Psoas muscle (tissue), 8 donors: ENCODE data around the gene DYNLT1. TPM values are rescaled to one million over a fixed set of nuclear protein-coding genes. Genes with fewer than 3 reads are reported as not detected.

ENCODE experiments used
- ATAC-seq, 4 donors: fragments of 200-7000 bp; cut with Tn5 transposase; one replicate each; pipeline ENCODE4 v1.9.1; 2020; ENCODE audit warnings: moderate library complexity in 3 of 4, mild to moderate bottlenecking in 2 of 4
- DNase-seq, 2 donors: peaks; one replicate each; pipeline ENCODE4 v3.0.0-alpha.2; 2020
- H3K27ac ChIP-seq: fragments of 200-600 bp; one replicate; pipeline ENCODE4 v1.8.0; 2022
- H3K27me3 ChIP-seq, 3 donors: fragments of 200-600 bp in 1 of 3; one replicate each; pipeline versions ENCODE4 v1.6.1 to v1.8.0; 2013 to 2022; ENCODE audit warnings: low read length in 2 of 3, mild to moderate bottlenecking in 2 of 3, moderate library complexity in 1 of 3; ENCODE audit not compliant: insufficient read depth in 3 of 3
- H3K36me3 ChIP-seq, 2 donors: fragments of 200-600 bp in 1 of 2; one replicate each; pipeline versions ENCODE4 v1.6.1 to v1.8.0; 2013 to 2022; ENCODE audit warnings: low read depth in 1 of 2, mild to moderate bottlenecking in 1 of 2, moderate library complexity in 1 of 2; ENCODE audit not compliant: insufficient read depth in 1 of 2
- H3K4me1 ChIP-seq: fragments of 200-600 bp; one replicate; pipeline ENCODE4 v1.8.0; 2022
- H3K4me3 ChIP-seq: fragments of 200-600 bp; one replicate; pipeline ENCODE4 v1.8.0; 2022; ENCODE audit warnings: mild to moderate bottlenecking
- H3K9me3 ChIP-seq: fragments of 200-600 bp; one replicate; pipeline ENCODE4 v1.8.0; 2022
- CTCF ChIP-seq: fragments of 200-600 bp; IDR thresholded peaks from one replicate; pipeline ENCODE4 v1.8.0; 2022; ENCODE audit warnings: antibody characterized with exemption
- WGBS, 3 donors: extraction: QIAGEN DNeasy Blood & Tissue Kit; methylation state at CpG; one replicate each; pipeline versions ENCODE4 v1.1.6 to v1.1.7; 2013; 5-methylcytosine and 5-hydroxymethylcytosine counted together
- intact Hi-C, 2 donors: fragments of 100-400 bp; cut with DNase I; formaldehyde crosslinking; loops; one replicate each; pipeline versions ENCODE4 v1.11.0 to v1.14.2; 2022
- polyA plus RNA-seq, 3 donors: library from polyadenylated mRNA; stranded (reverse); fragments of 200-250 nt; gene quantifications; one replicate each; pipeline ENCODE4 v1.2.3, GENCODE V29; 2013
- total RNA-seq, 4 donors: library from RNA; stranded (reverse); fragmentation: NEBNext Ultra II Directional in 2 of 4; extraction: Animal tissue kit (Norgen Biotek cat#: 25700) in 2 of 4; gene quantifications; one replicate each; pipeline versions ENCODE4 v1.2.1 to v1.2.4, GENCODE V29; 2021 to 2023
- donor health status: healthy with polysubstance abuse.
- donor health status: DM: no; HTN: no; CAD: no; lungs with moderate emphysema.
- donor health status: Bipolar disorder and iron deficiency.
- donor health status: healthy.
- donor health status: DM: yes; HTN: yes; CAD: no.
- donor health status: DM: no; HTN: no; CAD: no.
- donor health status: DM: no; HTN: no; CAD: no.
- donor health status: DM: yes; HTN: yes; CAD: no.

The DYNLT1 gene
- total and polyA plus RNA-seq, 7 donors, result 112 to 202 (median 146) TPM

- H3K36me3 ChIP-seq, result peaks cover 0 to 46% of the 10 kb centered on the region in 2 donors
- no peaks in the 10 kb centered on the region for H3K27me3 ChIP-seq
- no peak overlapping the region for H3K4me3 ChIP-seq
- no peak for TF ChIP-seq CTCF
- intact Hi-C loops, result no loop called here
- DNase-seq (no peak), ATAC-seq (no peak)
- H3K9me3 ChIP-seq, result no peaks in the 10 kb centered on the region
- no peaks in the 10 kb centered on the region for H3K4me1 ChIP-seq
- 82 to 85% (median 83%) methylated on average over 18 of the region's 18 CpGs for WGBS, 3 donors
- H3K27ac ChIP-seq, result no peak overlapping the region
These were observed 44.9 kb downstream of the DYNLT1 start for GRCh38 chr6:158599635-158600034.

DNA sequence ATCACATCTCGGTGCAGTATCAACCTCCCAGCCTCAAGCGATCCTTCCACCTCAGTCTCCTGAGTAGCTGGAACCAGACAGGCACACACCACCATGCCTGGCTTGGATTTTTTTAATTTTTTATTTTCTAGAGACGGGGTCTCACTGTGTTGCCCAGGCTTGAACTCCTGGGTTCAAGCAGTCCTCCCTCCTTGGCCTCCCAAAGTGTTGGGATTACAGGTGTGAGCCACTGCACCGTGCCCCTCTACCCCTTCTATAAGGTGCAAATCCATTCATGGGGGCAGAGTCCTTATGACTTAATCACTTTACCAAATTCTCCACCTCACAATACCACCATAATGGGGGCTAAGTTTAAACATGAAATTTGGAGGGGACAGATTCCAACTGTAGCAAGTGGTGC, 47.0 kb downstream of the DYNLT1 start:
- intact Hi-C loops, result no loop called here
- DNase-seq (no peak), ATAC-seq (no peak)
- no peaks in the 10 kb centered on the region for H3K27me3 ChIP-seq
- H3K27ac ChIP-seq, result no peak overlapping the region
- H3K4me3 ChIP-seq, result no peak overlapping the region
- no peak for TF ChIP-seq CTCF
- H3K9me3 ChIP-seq, result no peaks in the 10 kb centered on the region
- no peaks in the 10 kb centered on the region for H3K4me1 ChIP-seq
- H3K36me3 ChIP-seq, result peaks cover 0 to 58% of the 10 kb centered on the region in 2 donors
- WGBS, 3 donors, result 90 to 99% (median 97%) methylated on average over 4 of the region's 4 CpGs

- TF ChIP-seq CTCF, result no peak
- WGBS, 3 donors, result 65 to 80% (median 65%) methylated on average over 6 of the region's 6 CpGs
- Histone ChIP-seq H3K4me3 (no peak overlapping the region), H3K9me3 (no peaks in the 10 kb centered on the region), H3K27me3 (no peaks in the 10 kb centered on the region), H3K27ac (no peak overlapping the region), H3K4me1 (no peaks in the 10 kb centered on the region), H3K36me3 (peaks cover 2 to 63% of the 10 kb centered on the region in 2 donors)
- intact Hi-C loops, result no loop called here
- DNase-seq (no peak), ATAC-seq (no peak)
These were observed 47.7 kb downstream of the DYNLT1 start for GRCh38 chr6:158596861-158597260.

DNA sequence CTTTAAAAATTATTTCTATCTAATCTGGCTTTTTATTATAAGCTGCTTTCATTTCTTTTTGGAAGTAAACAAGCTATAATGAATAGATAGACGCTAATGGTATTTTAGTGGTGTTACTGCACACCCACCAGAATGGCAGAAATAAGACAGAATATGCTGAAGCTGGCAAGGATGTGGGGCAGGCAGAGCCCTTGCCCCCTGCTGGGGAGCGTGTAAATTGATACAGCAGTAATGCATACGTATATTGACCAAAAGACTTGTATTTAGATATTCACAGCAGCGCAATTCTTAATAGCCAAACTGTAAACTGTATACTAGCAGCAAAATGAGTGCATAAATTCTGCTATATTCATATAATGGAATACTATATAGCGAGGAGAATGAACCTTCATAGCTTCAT, 49.3 kb downstream of the DYNLT1 start:
- WGBS, 3 donors, result 77 to 93% (median 93%) methylated on average over 5 of the region's 5 CpGs
- Histone ChIP-seq H3K36me3 (peaks cover 8 to 80% of the 10 kb centered on the region in 2 donors), H3K4me3 (no peak overlapping the region), H3K4me1 (no peaks in the 10 kb centered on the region), H3K27ac (no peak overlapping the region), H3K9me3 (no peaks in the 10 kb centered on the region), H3K27me3 (no peaks in the 10 kb centered on the region)
- intact Hi-C loops, result no loop called here
- ATAC-seq (no peak), DNase-seq (no peak)
- TF ChIP-seq CTCF, result no peak

DNA sequence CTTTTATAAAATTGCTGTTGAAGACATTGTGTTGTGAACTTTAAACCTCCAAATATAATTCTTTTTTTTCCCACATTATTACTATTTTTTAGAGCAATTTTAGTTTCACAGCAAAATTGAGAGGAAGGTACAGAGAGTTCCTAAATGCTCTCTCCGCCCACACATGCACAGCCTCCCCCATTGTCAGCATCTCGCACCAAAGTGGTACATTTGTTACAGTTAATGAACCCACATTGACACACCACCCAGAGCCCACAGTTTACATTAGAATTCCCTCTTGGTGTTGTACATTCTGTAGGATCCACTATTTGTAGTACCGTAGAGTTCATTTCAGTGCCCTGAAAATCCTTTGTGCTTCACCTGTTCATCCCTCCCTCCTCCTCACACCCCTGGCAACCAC, 50.9 kb downstream of the DYNLT1 start:
- Histone ChIP-seq H3K9me3 (no peaks in the 10 kb centered on the region), H3K4me3 (no peak overlapping the region), H3K4me1 (no peaks in the 10 kb centered on the region), H3K27me3 (no peaks in the 10 kb centered on the region), H3K36me3 (peaks cover 10 to 82% of the 10 kb centered on the region in 2 donors), H3K27ac (no peak overlapping the region)
- TF ChIP-seq CTCF, result no peak
- 92 to 97% (median 94%) methylated on average over 3 of the region's 3 CpGs for WGBS, 3 donors
- intact Hi-C loops, result no loop called here
- no peak for ATAC-seq
- DNase-seq, result no peak
